K562 (cell line): ENCODE results near the gene DENND10. TPM values are rescaled to one million over a fixed set of nuclear protein-coding genes. Genes with fewer than 3 reads are reported as not detected.

Experiments used
- ARNT ChIP-seq, 2 experiments: fragments of 450-650 bp; IDR thresholded peaks; 2 replicates each; pipeline ENCODE4 v1.6.1; 2016; ENCODE audit warnings: mild to moderate bottlenecking in 1 of 2
- CC2D1A ChIP-seq: fragments of 450-650 bp; IDR thresholded peaks from 2 replicates; pipeline ENCODE4 v1.6.1; 2017; ENCODE audit warnings: mild to moderate bottlenecking
- CEBPG ChIP-seq, 3 experiments: fragments of 200-800 bp in 1 of 3; sonication (Bioruptor generic) in 1 of 3; sonication (generic) in 1 of 3; formaldehyde crosslinking in 1 of 3; IDR thresholded peaks in 2 of 3; conservative IDR thresholded peaks in 1 of 3; 2 replicates each; pipeline versions ENCODE4 v1.6.1 to v1.8.0; 2016 to 2022; ENCODE audit warnings: missing compliant biosample characterization in 2 of 3, missing genetic modification characterization in 2 of 3, mild to moderate bottlenecking in 1 of 3, missing genetic modification reagents in 1 of 3
- CTBP1 ChIP-seq: fragments of 450-650 bp; IDR thresholded peaks from 2 replicates; pipeline ENCODE4 v1.6.1; 2016; ENCODE audit warnings: borderline replicate concordance
- E2F6 ChIP-seq, 2 experiments: IDR thresholded peaks; 2 replicates each; pipeline ENCODE4 v1.6.1; 2011; ENCODE audit warnings: borderline replicate concordance in 1 of 2, control low read depth in 1 of 2, low read depth in 1 of 2, low read length in 1 of 2, mild to moderate bottlenecking in 1 of 2, mixed read lengths in 1 of 2, moderate library complexity in 1 of 2; ENCODE audit not compliant: insufficient read depth in 1 of 2, insufficient read length in 1 of 2, poor library complexity in 1 of 2, severe bottlenecking in 1 of 2; ENCODE audit errors: extremely low read depth in 1 of 2
- GABPB1 ChIP-seq: sonication (generic); formaldehyde crosslinking; IDR thresholded peaks from 2 replicates; pipeline ENCODE4 v1.8.0; 2022; ENCODE audit warnings: mild to moderate bottlenecking, missing genetic modification reagents
- HDAC1 ChIP-seq, 2 experiments: fragments of 450-650 bp; IDR thresholded peaks; 2 replicates each; pipeline ENCODE4 v1.6.1; 2016 to 2017; ENCODE audit warnings: inconsistent platforms in 1 of 2, mild to moderate bottlenecking in 1 of 2, moderate library complexity in 1 of 2
- HES1 ChIP-seq: fragments of 450-650 bp; IDR thresholded peaks from 2 replicates; pipeline ENCODE4 v1.6.1; 2016; ENCODE audit warnings: low read depth, mild to moderate bottlenecking, moderate library complexity
- KDM5B ChIP-seq: fragments of 200-600 bp; sonication (generic); IDR thresholded peaks from 2 replicates; pipeline ENCODE4 v1.6.1; 2012; ENCODE audit warnings: low read depth, mild to moderate bottlenecking, moderate library complexity, low read length, control low read depth, inconsistent platforms; ENCODE audit not compliant: insufficient replicate concordance
- L3MBTL2 ChIP-seq: fragments of 450-650 bp; IDR thresholded peaks from 2 replicates; pipeline ENCODE4 v1.6.1; 2016; ENCODE audit warnings: mild to moderate bottlenecking, moderate library complexity
- NCOA1 ChIP-seq: fragments of 450-650 bp; IDR thresholded peaks from 2 replicates; pipeline ENCODE4 v1.6.1; 2016; ENCODE audit warnings: low read depth
- NFYB ChIP-seq: IDR thresholded peaks from 2 replicates; pipeline ENCODE4 v1.6.1; 2011; ENCODE audit warnings: mild to moderate bottlenecking, moderate library complexity; ENCODE audit not compliant: insufficient read length; ENCODE audit errors: extremely low read depth
- NR2C1 ChIP-seq, 2 experiments: fragments of 450-650 bp; IDR thresholded peaks; 2 replicates each; pipeline ENCODE4 v1.6.1; 2017; ENCODE audit warnings: mild to moderate bottlenecking in 2 of 2, antibody characterized with exemption in 1 of 2, inconsistent platforms in 1 of 2, missing compliant biosample characterization in 1 of 2, missing genetic modification characterization in 1 of 2
- POLR2G ChIP-seq: fragments of 200-400 bp; formaldehyde crosslinking; IDR thresholded peaks from 2 replicates; pipeline ENCODE4 v1.6.1; 2017; ENCODE audit warnings: low read depth, mild to moderate bottlenecking, antibody characterized with exemption, low read length, moderate library complexity
- POLR3G ChIP-seq: IDR thresholded peaks from 2 replicates; pipeline ENCODE4 v1.6.1; 2011; ENCODE audit not compliant: insufficient read length, insufficient replicate concordance; ENCODE audit errors: extremely low read depth
- SIN3A ChIP-seq, 2 experiments: fragments of 150-350 bp in 1 of 2; IDR thresholded peaks; 2 replicates each; pipeline ENCODE4 v1.6.1; 2011 to 2016; ENCODE audit warnings: borderline replicate concordance in 2 of 2, low read depth in 2 of 2, low read length in 2 of 2, mild to moderate bottlenecking in 2 of 2, moderate library complexity in 2 of 2; ENCODE audit not compliant: control insufficient read depth in 1 of 2
- SIRT6 ChIP-seq: IDR thresholded peaks from one replicate; pipeline ENCODE4 v1.6.1; 2012; ENCODE audit warnings: low read depth, mild to moderate bottlenecking, control low read depth, inconsistent platforms, low read length, moderate library complexity
- SMARCC2 ChIP-seq: fragments of 450-650 bp; IDR thresholded peaks from 2 replicates; pipeline ENCODE4 v1.6.1; 2017; ENCODE audit warnings: antibody characterized with exemption, moderate library complexity, mild to moderate bottlenecking, low read depth
- SP1 ChIP-seq: sonication (generic); formaldehyde crosslinking; IDR thresholded peaks from 2 replicates; pipeline ENCODE4 v1.8.1; 2022; ENCODE audit warnings: mild to moderate bottlenecking, missing genetic modification reagents
- STAG1 ChIP-seq: sonication (generic); formaldehyde crosslinking; IDR thresholded peaks from 2 replicates; pipeline ENCODE4 v1.5.0; 2020; ENCODE audit warnings: missing genetic modification reagents, borderline replicate concordance
- TGIF2 ChIP-seq: sonication (generic); formaldehyde crosslinking; IDR thresholded peaks from 2 replicates; pipeline ENCODE4 v1.8.1; 2022; ENCODE audit warnings: mild to moderate bottlenecking, missing genetic modification reagents, moderate library complexity
- TSC22D4 ChIP-seq: fragments of 450-650 bp; IDR thresholded peaks from 2 replicates; pipeline ENCODE4 v1.6.1; 2016; ENCODE audit warnings: missing genetic modification characterization, missing biosample characterization, control low read depth
- ZFX ChIP-seq: sonication (generic); formaldehyde crosslinking; IDR thresholded peaks from 2 replicates; pipeline ENCODE4 v1.8.0; 2022; ENCODE audit warnings: mild to moderate bottlenecking, missing genetic modification reagents, moderate library complexity
- ZNF212 ChIP-seq: fragments of 450-650 bp; formaldehyde crosslinking; IDR thresholded peaks from 2 replicates; pipeline ENCODE4 v1.4.0; 2020; ENCODE audit warnings: mild to moderate bottlenecking
- ZNF263 ChIP-seq: sonication (generic); formaldehyde crosslinking; IDR thresholded peaks from 2 replicates; pipeline ENCODE4 v1.8.0; 2022; ENCODE audit warnings: mild to moderate bottlenecking, missing genetic modification reagents, borderline replicate concordance
- ZNF77 ChIP-seq: fragments of 250-450 bp; sonication (Bioruptor Pico); IDR thresholded peaks from 2 replicates; pipeline ENCODE4 v1.5.0; 2020
- polyA plus RNA-seq, 8 experiments: library from polyadenylated mRNA; depleted of rRNA in 4 of 8; stranded (reverse) in 5 of 8; unstranded in 3 of 8; fragments of >200 nt; fragmentation: Nextera tagmentation in 2 of 8; fragmentation: Illumina TruSeq in 1 of 8; extraction: Ambion mirVana in 2 of 8; extraction: Trizol in 1 of 8; gene quantifications; 2 replicates each; pipeline versions ENCODE4 v1.2.1 to v1.2.3, GENCODE V29; 2011 to 2014; ENCODE audit warnings: inconsistent platforms in 1 of 8, missing spikeins in 1 of 8
- total RNA-seq, 7 experiments: library from RNA; depleted of rRNA in 6 of 7; stranded (reverse); fragments of >200 nt in 6 of 7; fragmentation: Illumina TruSeq in 2 of 7; extraction: Trizol in 2 of 7; gene quantifications; 2 replicates each; pipeline versions ENCODE4 v1.2.1 to v1.2.3, GENCODE V29; 2011 to 2021; ENCODE audit warnings: low replicate concordance in 1 of 7

DENND10 gene
- total and polyA plus RNA-seq, 9 of the 15 experiments (the other 6 are each of a cell fraction or from before 2014, with no cell fraction given) = 9.4 to 20.0 (median 12.5) TPM

GRCh38 chr10:119103903-119104653 lies at the start of gene DENND10 (continued):
- TF ChIP-seq ARNT (IDR thresholded peaks at IDR 0.05) = no peak
- TF ChIP-seq GABPB1 (CRISPR knock-in tag) = no peak
- TF ChIP-seq HDAC1 (IDR thresholded peaks at IDR 0.05) = peak in 1 of 2 experiments; percentile 36; a peak in 1 of 4 replicates
- no peak for TF ChIP-seq CC2D1A
- no peak for TF ChIP-seq ZNF77 (CRISPR knock-in tag)
- TF ChIP-seq POLR2G = peak; percentile 87
- TF ChIP-seq NFYB = no peak
- TF ChIP-seq ZNF212 (CRISPR knock-in tag) = no peak
- no peak for TF ChIP-seq TGIF2 (CRISPR knock-in tag)
- TF ChIP-seq HES1 = no peak
- TF ChIP-seq E2F6 (IDR thresholded peaks at IDR 0.05; ENCODE audit: borderline replicate concordance in 1 of 2, extremely low read depth in 1 of 2, insufficient read depth in 1 of 2, insufficient read length in 1 of 2, low read depth in 1 of 2, low read length in 1 of 2, poor library complexity in 1 of 2, severe bottlenecking in 1 of 2) = peak in 1 of 2 experiments; percentile 31
- no peak for TF ChIP-seq ZNF263 (CRISPR knock-in tag)
- peak; percentile 87 for TF ChIP-seq KDM5B
- peak in 1 of 2 experiments; percentile 58; a peak in 1 of 4 replicates for TF ChIP-seq SIN3A (IDR thresholded peaks at IDR 0.05; ENCODE audit: borderline replicate concordance in 2 of 2, control insufficient read depth in 1 of 2, low read depth in 2 of 2, low read length in 2 of 2)
- peak; percentile 88 for TF ChIP-seq ZFX (CRISPR knock-in tag)
- no peak for TF ChIP-seq SP1 (CRISPR knock-in tag)
- TF ChIP-seq TSC22D4 (tag) = no peak
- TF ChIP-seq NCOA1 = no peak
- TF ChIP-seq SIRT6 = no peak
- no peak for TF ChIP-seq SMARCC2
- TF ChIP-seq STAG1 (CRISPR knock-in tag) = no peak
- no peak for TF ChIP-seq NR2C1 (IDR thresholded peaks at IDR 0.05)
- TF ChIP-seq NR2C1 (tag; IDR thresholded peaks at IDR 0.05) = no peak
- TF ChIP-seq CEBPG (CRISPR knock-in tag; IDR thresholded peaks at IDR 0.05) = no peak
- no peak for TF ChIP-seq CEBPG (tag; conservative IDR thresholded peaks at IDR 0.05 in 1 of 2, IDR thresholded peaks at IDR 0.05 in 1 of 2)
- no peak for TF ChIP-seq POLR3G
- peak; percentile 36; the same call in 1 of the 2 replicates for TF ChIP-seq CTBP1
- TF ChIP-seq L3MBTL2 = peak; percentile 48
